ENCODE results near the gene SPON2.

Gene SPON2

GRCh38 chr4:1216869-1217294, 44.5 kb upstream of the SPON2 start:
- no peak for FAIRE-seq
- DNase-seq (ENCODE audit: insufficient read length, low spot score), result no peak
- no peak for TF ChIP-seq CTCF (IDR thresholded peaks at IDR 0.05; ENCODE audit: insufficient read depth, missing control alignments)

GRCh38 chr4:1216076-1216614, 43.8 kb upstream of the SPON2 start:
- FAIRE-seq, result no peak
- no peak for TF ChIP-seq CTCF (IDR thresholded peaks at IDR 0.05; ENCODE audit: insufficient read depth, missing control alignments)
- no peak for DNase-seq (ENCODE audit: insufficient read length, low spot score)

GRCh38 chr4:1215141-1216075, 43.0 kb upstream of the SPON2 start:
- no peak for FAIRE-seq
- TF ChIP-seq CTCF (IDR thresholded peaks at IDR 0.05; ENCODE audit: insufficient read depth, missing control alignments), result no peak
- DNase-seq (ENCODE audit: insufficient read length, low spot score), result no peak

GRCh38 chr4:1214101-1215095, 42.0 kb upstream of the SPON2 start:
- DNase-seq (ENCODE audit: insufficient read length, low spot score) (no peak), FAIRE-seq (no peak)
- TF ChIP-seq CTCF (IDR thresholded peaks at IDR 0.05; ENCODE audit: insufficient read depth, missing control alignments), result no peak

- no peak for TF ChIP-seq CTCF (IDR thresholded peaks at IDR 0.05; ENCODE audit: insufficient read depth, missing control alignments)
- DNase-seq (ENCODE audit: insufficient read length, low spot score) (no peak), FAIRE-seq (no peak)
Observed at GRCh38 chr4:1213336-1213995, 41.1 kb upstream of the SPON2 start.

- DNase-seq (ENCODE audit: insufficient read length, low spot score) (no peak), FAIRE-seq (no peak)
Observed at GRCh38 chr4:1212546-1213335, 40.4 kb upstream of the SPON2 start.

More at GRCh38 chr4:1212546-1213335, 40.4 kb upstream of the SPON2 start:
- TF ChIP-seq CTCF (IDR thresholded peaks at IDR 0.05; ENCODE audit: insufficient read depth, missing control alignments), result no peak
